LHCN-M2 (cell line): ENCODE measurements around the gene RHEB. TPM values are rescaled to one million over a fixed set of nuclear protein-coding genes. Genes with fewer than 3 reads are reported as not detected.

Experiments
- DNase-seq: peaks from one replicate; pipeline ENCODE4 v3.0.0-alpha.2; 2012; ENCODE audit warnings: low read depth
- total RNA-seq: library from RNA; depleted of rRNA; stranded (reverse); fragments of >200 nt; gene quantifications from 2 replicates; pipeline ENCODE4 v1.2.3, GENCODE V29; 2014; rRNA removed

Gene RHEB
- total RNA-seq, 1 experiment from 2014 or later = 138 TPM

DNA sequence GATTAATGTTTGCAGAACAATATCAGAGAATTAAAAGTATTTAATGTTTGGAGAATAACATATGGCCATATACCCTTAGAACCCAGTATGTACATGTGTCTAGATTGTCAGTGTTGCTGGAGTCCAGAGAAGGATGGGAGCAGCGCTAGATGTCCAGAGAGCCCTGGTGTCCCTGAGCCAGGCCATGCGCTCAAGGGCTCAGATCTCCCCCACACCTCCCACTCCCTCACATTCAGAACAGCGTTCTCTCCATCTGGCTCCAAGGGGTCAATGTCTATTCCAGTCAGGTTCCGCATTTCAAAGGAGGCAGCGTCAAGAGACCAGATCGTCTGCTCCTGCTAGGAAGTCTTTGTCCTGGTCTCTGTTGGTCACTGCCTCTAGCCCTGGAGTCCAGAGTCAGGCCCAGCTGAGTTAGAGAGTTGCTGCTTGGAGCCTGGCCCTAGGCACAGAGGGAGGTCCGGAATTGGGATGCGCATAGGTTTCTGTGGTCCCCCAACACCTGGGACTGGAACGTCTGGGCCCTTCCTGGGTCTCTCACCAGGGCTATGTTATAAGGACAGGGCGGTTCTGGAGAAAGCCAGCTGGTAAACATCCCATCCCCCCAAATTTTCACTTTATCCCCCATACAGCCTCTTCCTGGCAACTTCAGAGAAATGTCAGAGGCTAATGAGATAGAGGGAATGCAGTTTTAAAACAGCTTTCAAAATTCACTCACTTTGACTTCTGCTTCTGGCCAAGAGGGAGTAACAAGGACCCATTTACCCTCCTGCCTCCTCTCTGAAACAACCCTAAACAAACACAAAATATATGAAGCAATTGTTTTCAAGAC is 103.4 kb downstream of the RHEB start:
- no peak for DNase-seq

Other genes with a start within 250 kb of the RHEB start
- gene NUB1, start 178.1 kb downstream of the RHEB start, total RNA-seq = 60.8 and 67.4 TPM in 2 replicates
- gene WDR86, start 109.9 kb downstream of the RHEB start, total RNA-seq = 1.3 TPM in 1 of 2 replicates, not detected in the other
- gene CRYGN, start 79.8 kb downstream of the RHEB start, total RNA-seq = not detected in 2 replicates